ENCODE results near the gene NECAP2.
"Not testable (repeated sequence)": the region's sequence is repeated elsewhere in the genome, so short reads cannot be mapped to it uniquely, and the experiment has no call there.

NECAP2 gene

GRCh38 chr1:16498573-16499413, 58.3 kb downstream of the NECAP2 start:
- peak; percentile 73 for DNase-seq

GRCh38 chr1:16500466-16500865, 59.9 kb downstream of the NECAP2 start:
- DNase-seq = peak; percentile 38

GRCh38 chr1:16500975-16501374, 60.5 kb downstream of the NECAP2 start:
- peak; percentile 15 for DNase-seq

GRCh38 chr1:16501446-16501845, 60.9 kb downstream of the NECAP2 start:
- not testable (repeated sequence) for DNase-seq

DNA sequence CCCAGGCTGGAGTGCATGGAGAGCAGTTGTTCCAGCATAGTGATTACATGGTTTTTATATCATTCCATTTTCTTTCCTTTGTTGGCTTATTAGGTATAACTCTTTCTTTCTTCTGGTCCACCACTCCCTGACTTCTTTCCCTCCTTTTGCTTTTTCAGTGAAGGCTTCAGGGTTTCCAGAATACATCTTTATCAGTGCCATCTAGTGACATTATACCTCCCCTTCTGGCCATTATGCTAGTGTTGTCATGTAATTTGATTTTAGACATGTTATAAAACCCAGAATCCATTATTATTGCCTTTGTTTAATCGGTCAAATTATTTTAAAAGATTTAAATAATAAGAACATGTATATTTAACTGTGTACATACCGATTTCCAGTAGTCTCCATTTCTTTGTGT, 63.0 kb downstream of the NECAP2 start:
- DNase-seq = no peak

- DNase-seq = not testable (repeated sequence)
These were observed 65.3 kb downstream of the NECAP2 start for GRCh38 chr1:16505870-16506269.

DNA sequence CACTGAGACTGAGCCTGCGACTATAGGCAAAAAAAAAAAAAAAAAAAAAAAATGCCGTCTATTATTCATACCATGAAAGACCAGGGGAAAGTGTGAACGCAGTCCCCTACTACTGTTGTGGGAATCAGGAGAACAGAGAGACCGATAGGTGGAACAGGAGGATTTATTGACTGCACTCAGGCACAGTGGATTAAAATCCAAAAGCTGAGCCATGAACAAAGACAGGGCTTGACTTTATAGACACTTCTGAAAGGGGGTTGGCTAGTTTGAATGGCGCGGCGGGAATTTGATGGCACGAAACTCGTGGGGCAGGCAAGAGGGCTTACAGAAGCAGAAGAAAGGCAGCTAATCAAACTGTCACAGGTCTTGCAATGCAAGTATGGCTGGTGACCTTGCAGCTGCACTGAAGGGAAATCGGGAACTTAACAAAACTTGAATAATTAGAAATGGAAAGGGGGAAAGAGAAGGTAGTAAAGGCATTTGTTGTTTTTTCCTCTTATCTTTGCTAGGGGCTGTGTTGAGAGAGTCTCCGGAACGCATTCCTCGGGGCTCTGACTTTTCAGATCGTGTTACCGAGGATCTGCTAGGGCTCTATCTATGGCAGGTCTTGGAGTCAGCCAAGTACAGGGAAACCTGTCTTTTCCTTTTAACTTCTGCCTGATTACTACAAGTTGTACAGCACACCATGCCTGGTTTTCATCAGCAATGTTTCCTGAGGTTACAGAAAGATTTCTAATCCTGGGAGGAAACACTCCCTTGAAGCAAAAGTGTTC, 66.0 kb downstream of the NECAP2 start:
- DNase-seq = not testable (repeated sequence)

DNA sequence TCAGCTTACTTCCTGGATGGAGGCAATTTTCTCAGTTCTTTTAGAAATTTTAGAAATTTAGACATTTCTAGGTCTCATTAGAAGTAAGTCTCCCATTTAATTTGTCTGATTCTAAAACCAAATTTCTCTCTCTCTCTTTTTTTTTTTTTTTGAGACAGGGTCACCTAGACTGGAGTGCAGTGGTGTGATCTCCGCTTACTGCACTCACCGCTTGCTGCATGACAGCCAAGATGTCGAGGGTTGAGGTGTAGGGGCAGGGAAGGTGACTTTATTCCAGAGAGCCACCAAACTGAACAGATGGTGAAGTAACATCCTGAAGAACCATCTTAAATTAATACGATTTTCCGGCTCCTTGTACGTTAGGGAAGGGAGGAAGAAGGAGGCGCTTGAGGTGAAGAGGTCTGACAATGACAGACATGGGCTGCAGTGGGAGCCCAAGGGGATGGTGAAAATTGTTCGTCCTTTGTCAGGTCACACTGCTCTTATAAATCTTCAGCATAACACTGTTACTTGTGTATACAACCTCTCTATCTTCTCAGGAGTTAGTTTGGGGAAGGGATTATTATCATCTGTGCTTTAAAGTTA, 68.4 kb downstream of the NECAP2 start:
- peak; percentile 21 for DNase-seq

All from suppressor macrophage treated with lipopolysaccharide for 4 hours (primary cell).